Measurements from ENCODE around the gene PLXNA2.

PLXNA2 gene

DNA sequence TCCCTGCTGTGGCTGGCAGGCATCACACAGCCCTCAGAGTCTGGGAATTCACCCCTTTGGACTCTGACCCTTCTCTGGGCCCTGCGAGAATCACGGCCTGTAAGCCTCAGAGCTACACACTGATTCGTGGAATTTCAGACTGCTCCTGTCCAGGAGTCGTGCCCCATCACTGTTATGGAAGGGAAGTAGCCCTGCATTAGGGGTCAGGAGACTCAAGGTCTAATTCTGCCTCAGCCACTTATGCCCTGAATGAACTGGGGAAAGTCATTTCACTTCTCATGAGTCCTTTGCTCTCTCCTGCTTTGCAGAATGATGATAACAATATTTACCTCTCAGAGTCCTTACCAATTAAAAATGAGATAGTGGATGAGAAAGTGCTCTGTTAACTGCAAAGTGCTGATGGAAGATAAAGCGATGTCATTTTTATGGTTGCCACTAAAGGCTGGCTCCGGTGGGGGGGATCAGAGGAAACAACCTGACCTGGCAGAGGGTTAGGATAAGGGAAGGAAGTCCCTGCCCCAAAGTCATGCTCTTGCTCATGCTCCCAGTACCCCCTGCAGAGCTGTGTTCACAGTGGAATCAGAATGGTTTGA lies 184.7 kb downstream of the PLXNA2 start:
- no peak for DNase-seq

DNA sequence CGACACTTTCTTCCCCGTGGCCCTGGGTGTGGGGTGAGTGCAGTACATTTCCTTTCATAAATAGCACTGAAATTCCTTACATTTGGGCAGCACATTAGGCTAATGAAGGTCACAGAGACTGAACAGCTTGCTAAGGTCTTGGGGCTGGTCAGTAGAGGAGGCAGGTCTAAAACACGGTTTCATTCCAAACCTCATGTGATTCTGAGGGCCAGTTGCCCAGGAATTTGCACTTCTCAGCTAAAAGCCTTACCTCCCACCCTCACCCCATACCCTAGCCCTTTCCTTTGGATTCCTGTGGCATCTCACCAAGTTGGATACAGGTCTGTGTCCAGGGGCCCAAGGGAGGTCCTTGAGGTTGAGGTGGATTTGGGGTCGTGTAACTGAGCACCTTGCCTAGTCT lies 185.4 kb downstream of the PLXNA2 start:
- DNase-seq: no peak

GRCh38 chr1:208058267-208058666 lies 185.9 kb downstream of the PLXNA2 start:
- peak; percentile 19 for DNase-seq

DNA sequence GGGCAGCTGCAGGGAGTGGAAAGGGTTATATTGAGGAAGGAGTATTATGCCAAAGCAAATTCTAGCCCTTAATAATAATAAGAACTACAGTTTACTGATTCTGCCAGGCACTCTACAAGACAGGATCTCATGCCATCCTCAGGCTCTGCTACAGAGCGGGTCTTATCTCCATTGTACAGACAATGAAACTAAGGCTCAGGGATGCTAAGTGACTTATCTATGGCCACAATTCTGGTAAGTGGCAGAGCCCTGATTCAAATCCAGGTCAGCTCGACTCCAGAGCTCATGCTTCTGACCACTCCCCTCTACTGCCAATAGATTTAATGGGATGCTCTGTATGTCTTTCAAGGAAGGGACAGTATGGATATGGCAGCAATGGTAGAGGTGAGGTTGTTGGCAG lies 187.1 kb downstream of the PLXNA2 start:
- DNase-seq: no peak

- no peak for DNase-seq
Observed at GRCh38 chr1:208055535-208055934, 188.6 kb downstream of the PLXNA2 start.

DNA sequence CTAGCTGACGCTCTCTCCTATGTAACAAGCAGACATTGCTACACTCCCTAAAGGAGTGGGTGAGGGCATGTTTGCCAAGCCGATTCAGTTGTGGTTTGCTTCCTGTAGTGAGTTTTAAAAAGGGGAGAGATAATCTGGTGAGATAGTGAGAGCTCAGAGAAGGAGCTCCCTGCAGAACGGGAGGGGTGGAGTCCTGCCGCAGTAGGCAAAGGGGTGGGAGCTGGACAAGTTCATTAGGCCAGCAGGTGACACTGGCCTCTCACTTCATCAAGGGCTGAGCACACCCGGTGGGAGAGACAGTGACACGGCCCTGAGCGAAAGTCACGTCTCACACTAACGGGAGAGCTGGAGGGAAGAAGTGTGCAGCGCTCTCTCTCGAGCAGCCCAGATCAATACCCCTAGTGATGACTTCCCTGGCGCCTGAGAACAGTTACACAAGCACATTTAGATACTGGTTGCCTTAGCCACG lies 189.2 kb downstream of the PLXNA2 start:
- DNase-seq: no peak

GRCh38 chr1:208054485-208054884 lies 189.7 kb downstream of the PLXNA2 start:
- DNase-seq: no peak

- DNase-seq: no peak
Observed at GRCh38 chr1:208053661-208054060, 190.5 kb downstream of the PLXNA2 start.

- no peak for DNase-seq
Observed at GRCh38 chr1:208052926-208053407, 191.2 kb downstream of the PLXNA2 start.

DNA sequence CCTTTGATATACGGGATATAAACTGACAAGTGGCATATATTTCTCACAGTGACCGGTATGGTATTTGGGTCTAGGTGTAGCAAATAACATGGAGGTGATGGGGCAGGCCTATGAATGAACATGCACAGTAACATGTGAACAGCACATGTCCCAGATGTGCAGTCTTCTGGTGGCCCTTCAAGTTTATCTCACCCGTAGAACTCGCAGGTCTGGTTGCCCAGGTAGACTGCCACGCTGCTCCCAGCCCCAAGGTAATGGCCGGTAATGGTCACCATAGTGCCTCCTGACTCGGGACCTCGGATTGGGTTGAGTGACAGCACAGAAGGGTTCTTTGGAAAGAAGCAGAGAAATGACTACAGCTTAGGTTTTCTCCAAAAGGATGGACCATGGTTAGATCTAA lies 192.0 kb downstream of the PLXNA2 start:
- DNase-seq: no peak

GRCh38 chr1:208051651-208052050 lies 192.5 kb downstream of the PLXNA2 start:
- no peak for DNase-seq

- no peak for DNase-seq
Observed at GRCh38 chr1:208048904-208049303, 195.3 kb downstream of the PLXNA2 start.

GRCh38 chr1:208047975-208048374 lies 196.2 kb downstream of the PLXNA2 start:
- no peak for DNase-seq

- peak; percentile 8 for DNase-seq
Observed at GRCh38 chr1:208047476-208047934, 196.7 kb downstream of the PLXNA2 start.

DNA sequence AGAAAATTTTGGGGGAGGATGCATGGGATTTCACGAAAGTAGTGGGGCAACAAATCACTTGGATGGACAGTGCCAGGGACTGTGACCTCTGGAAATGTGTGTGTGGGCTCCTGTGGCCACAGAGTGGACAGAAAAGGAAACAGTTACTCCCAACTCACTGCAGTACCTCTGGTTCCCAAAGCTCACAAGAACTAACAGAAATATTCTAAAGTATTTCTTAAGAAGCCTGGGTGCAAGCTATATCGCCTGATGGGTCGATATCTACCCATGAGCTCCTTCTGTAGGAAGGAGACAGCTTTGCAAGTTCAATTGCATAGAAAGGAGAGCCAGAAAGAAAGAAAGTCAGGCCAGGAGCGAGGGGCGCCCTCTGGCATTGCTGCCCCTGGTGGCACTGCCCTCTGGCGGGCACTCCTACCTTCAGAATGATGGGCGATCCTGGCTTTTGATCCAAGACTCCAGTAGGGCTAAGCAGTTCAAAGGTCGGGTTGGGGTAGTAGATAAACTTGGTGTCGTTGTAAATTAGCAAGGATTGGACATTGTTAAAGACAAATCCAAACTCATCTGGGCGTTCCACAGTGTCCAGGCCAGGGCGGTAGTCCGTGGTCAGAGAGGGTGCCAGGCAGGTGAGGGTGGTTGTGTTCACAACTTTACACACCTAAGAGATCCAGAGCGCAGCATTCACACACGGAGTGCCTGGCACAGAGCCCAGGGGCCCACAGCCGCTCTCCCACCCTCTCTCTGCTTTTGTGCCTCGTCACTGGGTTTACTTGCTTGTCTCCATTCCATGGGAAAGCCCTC lies 198.5 kb downstream of the PLXNA2 start:
- DNase-seq: no peak

- DNase-seq: no peak
Observed at GRCh38 chr1:208044589-208045462, 199.4 kb downstream of the PLXNA2 start.

- no peak for DNase-seq
Observed at GRCh38 chr1:208043691-208044181, 200.4 kb downstream of the PLXNA2 start.

DNA sequence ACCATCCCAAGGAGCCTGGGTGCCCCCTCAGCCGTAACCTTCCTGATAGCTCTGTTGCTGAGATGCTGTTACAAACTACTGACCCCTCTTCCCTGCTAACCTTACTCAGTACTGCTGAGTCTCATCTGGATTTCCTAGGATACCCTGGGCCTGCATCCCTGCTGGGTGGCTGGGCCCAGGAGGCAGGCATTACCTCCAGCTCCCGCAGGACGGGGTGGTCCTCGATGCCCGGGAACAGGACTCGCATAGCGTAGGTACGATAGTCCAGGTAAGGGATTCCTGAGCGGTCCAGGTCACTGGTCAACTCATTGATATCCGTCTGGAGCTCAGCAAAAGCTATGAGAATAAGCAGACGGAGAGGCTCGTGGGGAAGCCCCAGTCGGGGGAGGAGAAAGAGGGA lies 201.3 kb downstream of the PLXNA2 start:
- no peak for DNase-seq

DNA sequence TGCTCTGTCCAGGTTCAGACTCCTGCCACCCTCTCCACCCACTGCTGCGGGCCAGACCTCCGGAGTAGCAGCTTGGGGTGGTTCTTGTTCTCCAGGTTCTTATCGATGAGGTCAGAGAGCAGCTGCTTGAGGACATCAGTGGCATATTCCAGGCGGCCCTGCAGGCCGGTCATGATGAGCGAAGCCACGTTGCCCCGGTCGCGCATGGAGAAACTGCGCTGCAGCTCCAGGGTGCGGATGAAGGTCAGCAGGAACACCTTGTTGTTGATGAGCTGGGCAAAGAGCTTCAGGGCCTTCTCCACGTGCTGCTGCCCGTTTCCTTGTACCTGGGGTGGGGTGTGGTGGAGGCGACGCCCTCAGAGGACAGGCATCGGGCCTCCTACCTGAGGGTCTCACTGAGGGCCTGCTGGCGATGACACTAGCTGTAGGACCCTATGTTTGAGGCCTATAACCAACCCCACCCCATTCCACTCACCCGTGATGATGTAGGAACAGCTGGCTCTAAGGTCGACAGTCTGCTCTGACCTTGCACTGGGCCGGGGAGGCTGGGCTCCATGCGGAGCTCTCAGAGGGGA lies 202.1 kb downstream of the PLXNA2 start:
- DNase-seq: no peak

DNA sequence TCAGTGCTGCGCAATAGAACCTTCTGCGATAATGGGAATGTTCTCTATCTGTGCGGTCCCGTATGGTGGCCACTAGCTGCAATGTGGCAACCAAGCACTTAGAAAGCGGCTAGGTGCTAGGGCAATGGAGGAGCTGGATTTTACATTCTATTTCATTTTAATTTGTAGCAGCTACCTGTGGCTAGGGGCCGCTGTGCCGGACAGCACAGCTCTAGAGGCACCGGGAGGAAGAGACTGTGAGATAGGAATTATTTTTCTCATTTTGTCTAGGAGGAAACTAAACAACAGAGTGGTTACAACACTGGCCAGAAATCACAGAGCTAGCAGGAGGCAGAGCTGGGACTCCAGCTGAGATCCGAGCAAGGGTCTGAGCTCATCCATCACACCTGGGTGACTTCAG lies 202.7 kb downstream of the PLXNA2 start:
- DNase-seq: no peak

DNA sequence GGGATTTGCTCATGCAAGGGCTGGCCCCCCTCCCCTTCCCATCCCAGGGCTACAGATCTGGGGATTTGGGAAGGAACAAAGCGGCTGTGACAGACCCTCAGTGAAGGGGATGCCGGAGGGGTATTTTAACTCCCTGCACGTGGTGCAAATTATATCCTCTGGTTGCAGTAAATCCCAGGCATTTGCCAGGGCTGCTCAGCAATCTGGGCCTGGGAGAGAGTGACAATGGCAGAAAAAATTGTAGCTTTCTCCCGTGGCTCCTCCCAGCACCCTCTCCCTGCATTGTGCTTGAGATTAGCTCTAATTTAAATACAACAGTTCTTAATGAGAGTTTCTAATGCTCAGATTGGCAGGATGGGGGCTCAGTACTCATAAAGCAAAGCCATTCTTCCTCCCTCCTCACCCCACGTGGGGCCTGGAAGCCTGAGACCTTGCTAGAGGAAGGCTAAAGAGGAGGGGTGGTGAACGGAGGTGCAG lies 203.3 kb downstream of the PLXNA2 start:
- DNase-seq: no peak

DNA sequence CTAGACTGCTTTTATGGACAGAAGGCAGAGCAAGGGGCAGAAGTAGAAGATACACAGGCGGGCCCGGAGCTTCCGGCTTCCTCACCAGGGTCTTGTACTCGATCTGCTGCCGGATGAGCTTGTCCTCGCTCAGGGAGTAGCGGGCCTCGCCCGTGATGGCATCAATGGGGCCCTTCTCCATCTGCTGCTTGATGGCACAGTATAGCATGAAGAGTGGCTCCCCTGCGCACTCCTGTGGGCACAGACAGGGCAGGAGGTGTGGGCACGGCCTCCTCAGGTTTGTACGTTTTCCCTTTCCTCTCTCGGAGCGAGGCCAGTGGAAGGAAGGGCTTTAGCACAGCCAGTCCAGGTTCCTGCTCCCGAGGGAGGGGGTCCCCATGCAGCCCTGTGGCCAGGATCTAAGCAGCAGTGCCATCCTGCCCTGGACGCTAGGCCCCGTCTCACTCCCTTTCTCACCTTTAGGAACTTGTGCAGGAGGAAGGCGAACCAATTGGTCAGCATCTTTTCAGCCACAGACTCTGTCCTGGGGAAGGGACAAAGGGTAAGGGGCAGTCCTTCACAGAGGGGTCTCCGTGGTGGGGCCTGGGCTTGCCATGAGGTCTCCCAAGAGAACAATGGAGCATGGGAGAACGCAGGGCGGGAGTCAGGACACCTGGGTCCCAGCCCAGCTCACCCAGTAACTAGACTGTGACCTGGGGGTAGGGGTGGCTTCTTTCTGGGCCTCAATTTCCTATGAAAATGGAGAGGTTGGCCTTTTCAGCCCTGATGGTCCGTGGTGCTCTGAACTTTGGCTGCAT lies 204.4 kb downstream of the PLXNA2 start:
- DNase-seq: no peak
